Stimulated activated CD4-positive, alpha-beta T cell treated with anti-CD3 and anti-CD28 coated beads, Interleukin-1b, Interleukin-23, amount 100 ng/mL, for 4 hours (primary cell): Measurements from ENCODE around the gene ERP44.
"Not testable (repeated sequence)": the region's sequence is repeated elsewhere in the genome, so short reads cannot be mapped to it uniquely, and the experiment has no call there.

Experiments used
- DNase-seq, 2 donors: peaks; one replicate each; pipeline ENCODE4 v3.0.0-alpha.2; 2020; ENCODE audit warnings: low read depth in 2 of 2

ERP44 gene

GRCh38 chr9:100100146-100100667 is 1.4 kb upstream of the ERP44 start:
- DNase-seq: no peak

- no peak for DNase-seq
Observed at GRCh38 chr9:100099722-100100042, 882 bp upstream of the ERP44 start.

DNA sequence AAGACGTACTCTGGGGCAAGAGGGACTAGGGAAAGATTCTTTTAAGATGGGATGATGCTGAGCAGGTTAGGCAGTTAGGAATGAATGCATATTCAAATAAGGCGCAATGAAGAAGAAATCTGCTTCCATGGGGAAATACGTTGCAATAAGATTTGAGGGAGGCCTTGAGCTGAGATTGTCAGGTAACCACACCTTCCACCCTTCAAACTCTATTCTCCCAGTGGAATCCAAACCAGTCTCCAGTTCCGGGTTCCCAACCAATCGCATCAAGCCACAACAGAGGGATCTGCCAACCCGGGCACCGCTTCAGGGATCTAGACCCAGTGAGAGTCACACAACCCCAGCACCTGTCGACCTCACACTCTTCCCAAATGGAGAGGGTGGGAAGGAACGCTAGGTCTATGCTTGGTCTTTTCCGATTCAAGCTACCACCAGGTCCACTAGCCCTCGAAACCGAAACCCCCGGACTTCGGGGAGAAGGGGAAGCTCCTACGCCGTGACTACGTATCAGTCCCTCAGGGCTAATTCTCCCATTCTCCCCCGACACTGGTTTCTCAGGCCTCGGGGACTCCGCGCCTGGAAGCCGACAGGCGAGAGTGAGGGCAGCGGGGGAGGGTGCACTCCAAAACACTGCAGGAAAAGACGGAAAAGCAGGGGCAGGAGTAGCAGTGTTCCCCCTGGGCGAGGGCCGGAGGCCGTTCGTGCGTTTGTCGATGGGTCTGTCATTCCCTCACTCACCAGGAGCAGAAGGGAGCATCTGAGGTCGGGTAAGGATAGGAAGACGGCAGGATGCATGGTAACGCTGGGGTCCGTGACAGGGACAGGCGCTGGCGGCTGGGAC is 534 bp downstream of the ERP44 start:
- DNase-seq: no peak

GRCh38 chr9:100096378-100096916 is 2.4 kb downstream of the ERP44 start:
- no peak for DNase-seq

DNA sequence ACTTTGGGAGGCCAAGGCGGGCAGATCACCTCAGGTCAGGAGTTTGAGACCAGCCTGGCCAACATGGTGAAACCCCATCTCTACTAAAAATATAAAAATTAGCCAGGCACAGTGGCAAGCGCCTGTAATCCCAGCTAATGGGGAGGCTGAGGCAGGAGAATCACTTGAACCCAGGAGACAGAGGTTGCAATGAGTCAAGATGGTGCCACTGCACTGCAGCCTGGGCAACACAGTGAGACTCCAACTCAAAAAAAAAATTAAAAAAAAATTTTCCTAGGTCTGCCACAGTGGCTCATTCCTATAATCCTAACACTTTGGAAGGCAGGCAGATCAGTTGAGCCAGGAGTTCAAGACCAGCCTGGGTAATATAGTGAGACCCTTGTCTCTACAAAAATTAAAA is 4.4 kb downstream of the ERP44 start:
- not testable (repeated sequence) for DNase-seq

- no peak for DNase-seq
Observed at GRCh38 chr9:100092066-100092465, 6.7 kb downstream of the ERP44 start.

GRCh38 chr9:100091650-100092049 is 7.2 kb downstream of the ERP44 start:
- no peak for DNase-seq

- no peak for DNase-seq
Observed at GRCh38 chr9:100090880-100091279, 7.9 kb downstream of the ERP44 start.

GRCh38 chr9:100088202-100088601 is 10.6 kb downstream of the ERP44 start:
- DNase-seq: no peak

- no peak for DNase-seq
Observed at GRCh38 chr9:100087218-100087617, 11.6 kb downstream of the ERP44 start.

GRCh38 chr9:100086097-100086635 is 12.6 kb downstream of the ERP44 start:
- DNase-seq: no peak

GRCh38 chr9:100084734-100085133 is 14.1 kb downstream of the ERP44 start:
- no peak for DNase-seq

- no peak for DNase-seq
Observed at GRCh38 chr9:100084128-100084453, 14.7 kb downstream of the ERP44 start.

DNA sequence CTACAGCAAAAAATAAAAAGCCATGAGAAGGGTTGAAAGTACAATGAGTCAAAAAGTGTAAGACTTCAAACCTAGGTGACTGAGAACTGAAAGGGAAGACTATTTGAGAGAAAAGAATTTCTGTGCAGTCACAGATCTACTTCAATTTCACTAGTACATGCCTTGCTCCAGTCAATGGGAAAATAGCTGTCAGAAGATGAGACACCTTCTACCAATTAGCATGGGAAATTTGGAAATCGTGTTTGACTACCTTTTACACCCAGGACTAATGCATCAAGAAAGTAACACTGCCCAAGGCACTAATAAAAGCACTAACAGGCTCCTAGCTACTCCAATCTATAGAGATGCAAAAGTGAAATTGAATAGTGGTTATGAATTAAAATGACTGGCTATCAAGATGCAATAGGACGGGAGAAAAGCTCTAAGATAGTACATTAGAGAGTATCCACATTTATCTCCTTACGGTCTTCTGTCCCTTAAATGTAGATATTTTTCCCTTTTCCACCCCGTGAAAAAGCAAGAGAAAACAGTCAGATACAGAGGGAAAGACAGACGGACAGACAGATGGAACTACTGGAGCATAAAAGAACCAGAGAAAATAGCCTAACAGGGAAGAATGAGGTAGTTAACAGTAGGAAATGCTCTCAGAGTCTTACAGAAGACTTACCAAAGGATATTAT is 15.2 kb downstream of the ERP44 start:
- no peak for DNase-seq

DNA sequence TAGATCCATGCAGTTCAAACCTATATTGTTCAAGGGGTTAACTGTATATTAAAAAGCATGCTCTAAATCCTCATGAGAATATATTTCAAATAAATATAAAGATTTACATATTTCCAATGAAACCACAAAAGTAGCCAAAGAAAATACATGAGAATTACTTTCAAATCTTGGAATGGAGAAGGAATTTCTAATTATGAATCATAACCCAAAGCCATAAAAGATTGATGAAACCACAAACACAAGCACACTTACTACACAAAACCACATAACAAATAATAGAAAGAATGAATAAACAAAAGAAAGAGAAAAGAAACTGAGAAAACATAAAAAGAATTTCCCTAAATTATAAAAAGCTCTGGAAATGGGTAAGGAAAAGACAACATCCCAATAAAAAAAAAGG is 16.0 kb downstream of the ERP44 start:
- DNase-seq: no peak

DNA sequence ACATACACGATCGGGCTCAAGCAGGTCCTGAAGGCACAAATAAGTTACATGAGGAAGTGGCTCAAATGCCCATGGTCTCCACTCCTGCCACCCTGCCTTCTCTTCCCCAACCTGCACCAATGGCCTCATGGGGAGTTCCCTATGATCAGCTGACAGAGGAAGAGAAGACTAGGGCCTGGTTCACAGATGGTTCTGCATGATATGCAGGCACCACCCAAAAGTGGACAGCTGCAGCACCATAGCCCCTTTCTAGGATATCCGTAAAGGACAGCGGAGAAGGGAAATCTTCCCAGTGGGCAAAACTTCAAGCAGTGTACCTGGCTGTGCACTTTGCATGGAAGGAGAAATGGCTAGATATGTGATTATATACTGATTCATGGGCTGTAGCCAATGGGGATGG is 22.5 kb downstream of the ERP44 start:
- not testable (repeated sequence) for DNase-seq

GRCh38 chr9:100074989-100075388 is 23.8 kb downstream of the ERP44 start:
- no peak for DNase-seq

DNA sequence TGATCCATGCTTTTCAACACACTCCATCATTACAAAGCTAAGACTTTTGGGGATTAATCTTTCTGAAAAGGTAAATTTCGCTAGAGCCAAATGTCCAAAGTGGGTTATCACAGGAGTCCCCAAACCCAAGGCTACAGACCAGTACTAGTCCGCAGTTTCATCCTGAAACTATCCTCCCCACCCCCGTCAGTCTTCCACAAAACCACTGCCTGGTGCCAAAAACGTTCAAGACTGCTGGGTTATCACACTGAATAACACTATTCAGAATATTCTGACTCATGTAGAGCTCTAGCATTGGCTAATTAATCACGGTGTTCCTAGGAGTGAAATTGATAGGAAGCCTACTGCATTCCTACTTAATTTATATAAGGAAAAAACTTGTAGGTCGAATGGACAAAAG is 24.7 kb downstream of the ERP44 start:
- DNase-seq: no peak

- no peak for DNase-seq
Observed at GRCh38 chr9:100072805-100073204, 26.0 kb downstream of the ERP44 start.

DNA sequence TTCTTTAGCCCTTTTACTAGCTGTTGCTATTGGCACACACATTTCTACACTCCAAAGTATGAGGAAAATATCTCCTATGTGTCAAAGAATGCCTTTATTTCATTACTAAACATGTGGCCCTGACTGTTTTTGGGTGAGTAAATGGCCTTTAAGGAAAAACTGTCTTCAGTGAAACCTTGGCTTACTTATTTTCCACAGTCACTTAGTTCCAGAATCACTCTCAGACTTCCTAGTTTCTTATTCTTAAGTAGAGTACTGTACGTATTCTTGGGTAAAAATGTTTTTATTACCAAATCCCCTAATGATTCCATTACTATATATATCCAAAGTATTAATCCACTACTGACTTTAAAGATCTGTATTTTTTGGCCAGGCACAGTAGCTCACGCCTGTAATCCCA is 27.5 kb downstream of the ERP44 start:
- no peak for DNase-seq

- DNase-seq: no peak
Observed at GRCh38 chr9:100070104-100071041, 28.4 kb downstream of the ERP44 start.

DNA sequence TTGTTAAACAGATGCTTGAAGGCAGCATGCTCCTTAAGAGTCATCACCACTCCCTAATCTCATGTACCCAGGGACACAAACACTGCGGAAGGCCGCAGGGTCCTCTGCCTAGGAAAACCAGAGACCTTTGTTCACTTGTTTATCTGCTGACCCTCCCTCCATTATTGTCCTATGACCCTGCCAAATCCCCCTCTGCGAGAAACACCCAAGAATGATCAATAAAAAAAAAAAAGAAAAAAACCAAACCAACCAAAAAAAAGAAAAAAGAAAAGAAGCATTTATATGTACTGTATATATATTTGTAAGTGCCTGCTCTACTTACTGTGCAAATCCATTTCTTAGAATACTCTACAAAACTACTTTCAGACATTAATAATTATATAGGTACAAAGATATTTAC is 29.7 kb downstream of the ERP44 start:
- DNase-seq: not testable (repeated sequence)
